Osteoblast (primary cell): ENCODE measurements around the gene TBC1D2B. TPM values are rescaled to one million over a fixed set of nuclear protein-coding genes. Genes with fewer than 3 reads are reported as not detected.
A peak's percentile ranks its signal among the peaks of the same experiment; 100 is the strongest.

Experiments used
- DNase-seq: peaks from one replicate; pipeline ENCODE4 v3.0.0; 2011; ENCODE audit warnings: low spot score, mixed read lengths; ENCODE audit not compliant: insufficient read length; ENCODE audit errors: missing footprints
- H2AFZ ChIP-seq: 2 replicates; pipeline ENCODE4 v1.6.0; 2011; ENCODE audit warnings: mild to moderate bottlenecking, low read length
- H3K27ac ChIP-seq: 2 replicates; pipeline ENCODE4 v1.5.1; 2011; ENCODE audit warnings: mild to moderate bottlenecking, low read depth, low read length, moderate library complexity
- H3K27me3 ChIP-seq: 2 replicates; pipeline ENCODE4 v1.6.0; 2012; ENCODE audit warnings: mild to moderate bottlenecking, control low read depth, inconsistent platforms, low read length, moderate library complexity; ENCODE audit not compliant: insufficient read depth
- H3K36me3 ChIP-seq: 2 replicates; pipeline ENCODE4 v1.5.1; 2011; ENCODE audit warnings: mild to moderate bottlenecking, low read length, control low read depth, moderate library complexity; ENCODE audit not compliant: insufficient read depth
- H3K4me1 ChIP-seq: 2 replicates; pipeline ENCODE4 v1.5.1; 2011; ENCODE audit warnings: mild to moderate bottlenecking, low read length, control low read depth, moderate library complexity; ENCODE audit not compliant: insufficient read depth
- H3K4me2 ChIP-seq: 2 replicates; pipeline ENCODE4 v1.6.0; 2011; ENCODE audit warnings: mild to moderate bottlenecking, low read length; ENCODE audit not compliant: insufficient read depth
- H3K4me3 ChIP-seq: fragments of 200-600 bp; sonication (generic); 3 replicates; pipeline ENCODE4 v1.5.1; 2012; ENCODE audit warnings: mild to moderate bottlenecking, low read length, inconsistent platforms; ENCODE audit not compliant: insufficient read depth
- H3K79me2 ChIP-seq: 2 replicates; pipeline ENCODE4 v1.6.0; 2012; ENCODE audit warnings: mild to moderate bottlenecking, low read length, control low read depth, inconsistent platforms; ENCODE audit not compliant: insufficient read depth
- H3K9me3 ChIP-seq: 2 replicates; pipeline ENCODE4 v1.5.1; 2011; ENCODE audit warnings: low read depth, low read length, control low read depth
- H4K20me1 ChIP-seq: 2 replicates; pipeline ENCODE4 v1.6.0; 2012; ENCODE audit warnings: mild to moderate bottlenecking, low read length, control low read depth; ENCODE audit not compliant: insufficient read depth
- CTCF ChIP-seq: IDR thresholded peaks from 2 replicates; pipeline ENCODE4 v1.5.1; 2011; ENCODE audit warnings: mild to moderate bottlenecking, low read depth, low read length, moderate library complexity; ENCODE audit errors: extremely low read depth
- total RNA-seq: library from RNA; depleted of rRNA; stranded (reverse); fragments of >200 nt; gene quantifications from 2 replicates; pipeline ENCODE4 v1.2.3, GENCODE V29; 2012

TBC1D2B gene
- total RNA-seq, 1 donor = 58.3 TPM

DNA sequence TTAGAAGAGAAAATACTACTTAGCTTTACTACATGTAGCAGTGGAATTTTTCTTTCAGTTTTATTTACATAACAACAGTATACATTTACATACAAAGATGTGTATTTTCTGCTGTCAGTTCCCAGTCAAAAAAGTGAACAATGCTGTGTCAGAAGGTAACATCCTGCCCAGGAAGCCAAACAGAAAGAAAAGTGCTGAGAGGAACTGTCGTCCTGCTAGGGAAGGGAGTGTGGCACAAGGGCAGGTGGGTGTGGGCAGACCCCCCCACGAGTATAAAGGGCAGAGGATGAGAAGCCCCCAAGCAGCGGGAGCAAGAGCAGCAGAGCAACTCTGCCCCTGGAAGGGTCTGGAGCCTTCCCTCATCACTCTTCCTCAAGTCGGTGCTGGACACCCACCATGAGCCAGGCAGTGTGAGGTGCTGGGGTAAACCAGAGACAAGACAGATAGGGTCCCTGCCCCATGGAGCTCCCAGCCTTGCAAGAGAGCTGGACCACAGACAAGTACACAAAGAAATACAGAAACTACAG, 39.7 kb downstream of the TBC1D2B start:
- Histone ChIP-seq H3K4me1 (peaks cover 26% of the 10 kb centered on the region), H4K20me1 (peaks cover 10% of the 10 kb centered on the region), H3K27me3 (no peaks in the 10 kb centered on the region), H3K79me2 (peaks cover 12% of the 10 kb centered on the region), H3K9me3 (no peaks in the 10 kb centered on the region), H3K27ac (no peak overlapping the region), H3K36me3 (peaks cover 9% of the 10 kb centered on the region), H3K4me2 (no peak overlapping the region), H3K4me3 (no peak overlapping the region), H2AFZ (no peak overlapping the region)
- TF ChIP-seq CTCF = no peak
- DNase-seq = no peak

DNA sequence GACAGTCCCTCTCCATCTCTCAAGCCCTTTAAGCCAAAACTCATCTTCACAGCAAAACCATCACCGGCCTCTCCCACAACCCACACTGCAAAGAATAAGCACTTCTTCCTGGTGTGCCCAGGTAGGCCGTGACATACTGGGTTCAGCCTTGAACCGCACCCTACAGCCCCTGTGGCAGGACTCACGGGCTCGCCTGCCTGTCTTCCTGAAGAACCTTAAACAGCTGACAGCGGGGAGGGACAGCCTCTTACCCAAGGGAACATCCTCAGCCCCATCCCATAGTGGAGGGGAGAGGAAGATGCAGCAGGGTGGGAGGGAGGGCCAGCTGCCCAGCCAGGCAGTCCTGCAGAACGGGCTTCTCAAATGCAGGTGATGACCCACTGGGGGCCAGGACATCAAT, 40.2 kb downstream of the TBC1D2B start:
- H4K20me1 ChIP-seq = peaks cover 10% of the 10 kb centered on the region
- H3K4me1 ChIP-seq = peaks cover 26% of the 10 kb centered on the region

DNA sequence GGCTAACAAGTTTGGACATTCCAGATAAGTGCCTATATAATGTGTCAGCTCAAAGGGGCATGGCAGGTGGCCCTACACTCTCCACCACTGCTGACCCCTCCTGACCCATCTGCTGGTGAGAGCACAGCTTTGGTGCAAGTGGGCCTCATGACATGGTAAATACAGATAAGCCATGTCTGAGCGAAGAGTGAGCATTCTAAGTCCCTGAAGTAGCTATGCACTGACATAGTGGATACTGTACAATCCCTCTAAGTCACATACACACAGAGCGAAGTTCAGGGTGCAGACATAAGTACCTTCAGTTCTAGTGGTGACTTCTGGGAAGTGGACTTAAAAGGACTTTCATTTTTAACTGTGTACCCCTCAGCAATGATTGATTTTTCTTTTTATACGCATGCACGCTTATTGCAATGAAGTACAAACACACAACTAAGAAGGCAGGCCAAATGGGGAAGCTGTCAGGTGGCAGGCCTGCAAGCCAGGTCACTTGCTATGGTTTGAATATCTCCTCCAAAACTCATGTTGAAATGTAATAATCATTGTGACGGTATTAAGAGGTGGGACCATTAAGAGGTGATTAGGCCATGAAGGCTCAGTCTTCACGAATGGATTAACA, 41.5 kb downstream of the TBC1D2B start:
- H3K27me3 ChIP-seq = no peaks in the 10 kb centered on the region
- no peak overlapping the region for H2AFZ ChIP-seq
- H3K4me2 ChIP-seq = no peak overlapping the region
- H3K4me1 ChIP-seq = peaks cover 26% of the 10 kb centered on the region
- H3K36me3 ChIP-seq = peaks cover 8% of the 10 kb centered on the region
- no peak overlapping the region for H3K4me3 ChIP-seq
- H3K79me2 ChIP-seq = peaks cover 17% of the 10 kb centered on the region
- no peaks in the 10 kb centered on the region for H3K9me3 ChIP-seq
- H4K20me1 ChIP-seq = peaks cover 8% of the 10 kb centered on the region
- no peak for DNase-seq
- H3K27ac ChIP-seq = no peak overlapping the region
- no peak for TF ChIP-seq CTCF

More for the DNA sequence above, 40.2 kb downstream of the TBC1D2B start:
- Histone ChIP-seq H3K79me2 (peaks cover 12% of the 10 kb centered on the region), H3K9me3 (no peaks in the 10 kb centered on the region), H3K4me3 (no peak overlapping the region), H2AFZ (no peak overlapping the region), H3K4me2 (no peak overlapping the region), H3K27me3 (no peaks in the 10 kb centered on the region), H3K27ac (no peak overlapping the region), H3K36me3 (peaks cover 9% of the 10 kb centered on the region)
- no peak for DNase-seq
- TF ChIP-seq CTCF = no peak

GRCh38 chr15:78035321-78035751, 42.2 kb downstream of the TBC1D2B start:
- peaks cover 14% of the 10 kb centered on the region for H3K36me3 ChIP-seq
- peak overlapping the region; percentile 37 for H3K4me2 ChIP-seq
- H3K4me1 ChIP-seq = peaks cover 26% of the 10 kb centered on the region
- H3K79me2 ChIP-seq = peaks cover 17% of the 10 kb centered on the region
- peak overlapping the region; percentile 43 for H3K27ac ChIP-seq
- no peak for DNase-seq
- peaks cover 8% of the 10 kb centered on the region for H4K20me1 ChIP-seq
- H3K27me3 ChIP-seq = no peaks in the 10 kb centered on the region
- no peak overlapping the region for H3K4me3 ChIP-seq
- TF ChIP-seq CTCF = no peak
- no peak overlapping the region for H2AFZ ChIP-seq
- no peaks in the 10 kb centered on the region for H3K9me3 ChIP-seq
